Measurements from ENCODE around the gene TNFSF10. TPM values are rescaled to one million over a fixed set of nuclear protein-coding genes. Genes with fewer than 3 reads are reported as not detected.

TNFSF10 gene
- polyA plus RNA-seq, 1 donor from 2014 or later = not detected

GRCh38 chr3:172537507-172538158 lies 14.4 kb upstream of the TNFSF10 start:
- Histone ChIP-seq H3K9ac (ENCODE audit: low read length) (no peak overlapping the region), H3K9me3 (ENCODE audit: low read length) (no peaks in the 10 kb centered on the region), H3K4me2 (ENCODE audit: low read length) (no peak overlapping the region), H3K27me3 (ENCODE audit: insufficient read depth, low read depth, low read length) (no peaks in the 10 kb centered on the region), H3K36me3 (ENCODE audit: insufficient read depth, low read length) (no peaks in the 10 kb centered on the region), H2AFZ (ENCODE audit: low read depth, low read length) (no peak overlapping the region), H3K27ac (ENCODE audit: low read length) (no peak overlapping the region), H3K79me2 (replicated peaks; ENCODE audit: insufficient read depth, low read length) (no peaks in the 10 kb centered on the region), H4K20me1 (ENCODE audit: insufficient read depth) (no peaks in the 10 kb centered on the region), H3K9me2 (ENCODE audit: insufficient read depth, low read length) (no peaks in the 10 kb centered on the region), H3K4me3 (ENCODE audit: low read length) (no peak overlapping the region), H3F3A (ENCODE audit: insufficient read depth, low read length, poor library complexity, severe bottlenecking) (no peaks in the 10 kb centered on the region)
- TF ChIP-seq CTCF (IDR thresholded peaks at IDR 0.05; ENCODE audit: poor library complexity, severe bottlenecking) = no peak

GRCh38 chr3:172536993-172537419 lies 13.8 kb upstream of the TNFSF10 start:
- TF ChIP-seq REST (IDR thresholded peaks at IDR 0.05; ENCODE audit: borderline replicate concordance) = no peak
- no peak for TF ChIP-seq RAD21 (conservative IDR thresholded peaks at IDR 0.05)
- TF ChIP-seq EZH2 (IDR thresholded peaks at IDR 0.05; ENCODE audit: borderline replicate concordance, insufficient read depth, low read length, poor library complexity, severe bottlenecking) = no peak
- no peak for TF ChIP-seq TAF1 (IDR thresholded peaks at IDR 0.05; ENCODE audit: low read depth)
- TF ChIP-seq CTCF (IDR thresholded peaks at IDR 0.05; ENCODE audit: poor library complexity, severe bottlenecking) = no peak
- no peak for TF ChIP-seq MXI1 (conservative IDR thresholded peaks at IDR 0.05; ENCODE audit: poor library complexity, severe bottlenecking)
- no peak for TF ChIP-seq POLR2AphosphoS5 (IDR thresholded peaks at IDR 0.05)
- no peak for TF ChIP-seq SMC3 (conservative IDR thresholded peaks at IDR 0.05; ENCODE audit: poor library complexity)
- no peak for TF ChIP-seq EP300 (conservative IDR thresholded peaks at IDR 0.05; ENCODE audit: poor library complexity, severe bottlenecking)

More at GRCh38 chr3:172536993-172537419, 13.8 kb upstream of the TNFSF10 start:
- no peak overlapping the region for H3K27ac ChIP-seq (ENCODE audit: low read length)
- no peaks in the 10 kb centered on the region for H3F3A ChIP-seq (ENCODE audit: insufficient read depth, low read length, poor library complexity, severe bottlenecking)
- no peak overlapping the region for H3K4me3 ChIP-seq (ENCODE audit: low read length)
- H3K9me2 ChIP-seq (ENCODE audit: insufficient read depth, low read length) = no peaks in the 10 kb centered on the region
- H3K27me3 ChIP-seq (ENCODE audit: insufficient read depth, low read depth, low read length) = no peaks in the 10 kb centered on the region
- no peaks in the 10 kb centered on the region for H3K79me2 ChIP-seq (replicated peaks; ENCODE audit: insufficient read depth, low read length)
- no peak overlapping the region for H2AFZ ChIP-seq (ENCODE audit: low read depth, low read length)
- no peaks in the 10 kb centered on the region for H3K9me3 ChIP-seq (ENCODE audit: low read length)
- H3K4me2 ChIP-seq (ENCODE audit: low read length) = no peak overlapping the region
- H3K36me3 ChIP-seq (ENCODE audit: insufficient read depth, low read length) = no peaks in the 10 kb centered on the region
- H3K9ac ChIP-seq (ENCODE audit: low read length) = no peak overlapping the region
- H4K20me1 ChIP-seq (ENCODE audit: insufficient read depth) = no peaks in the 10 kb centered on the region

Measured in neural cell (in vitro differentiated cells).